ENCODE measurements around the gene BIRC6. TPM values are rescaled to one million over a fixed set of nuclear protein-coding genes. Genes with fewer than 3 reads are reported as not detected.
A peak's percentile ranks its signal among the peaks of the same experiment; 100 is the strongest.

Gene BIRC6
- total RNA-seq, 1 donor from 2014 or later: 59.4 TPM

- H3K36me3 ChIP-seq: no peaks in the 10 kb centered on the region
- TF ChIP-seq CTCF (IDR thresholded peaks at IDR 0.05): no peak
- H3K4me3 ChIP-seq: no peak overlapping the region
- H3K27ac ChIP-seq: no peak overlapping the region
- no peak for DNase-seq (ENCODE audit: low spot score in 2 of 2)
- intact Hi-C loops (cut with DNase I): loop anchor here (5.0 kb wide), 1 partner anchor 67 kb away; the partner anchor contains the start of gene BIRC6
- no peaks in the 10 kb centered on the region for H3K27me3 ChIP-seq
- no peaks in the 10 kb centered on the region for H3K9me3 ChIP-seq
- H3K4me1 ChIP-seq: peaks cover 0 to 54% of the 10 kb centered on the region in 2 donors
Observed at GRCh38 chr2:32424739-32425138, 67.9 kb downstream of the BIRC6 start.

GRCh38 chr2:32425719-32426141 is 68.9 kb downstream of the BIRC6 start:
- Histone ChIP-seq H3K36me3 (no peaks in the 10 kb centered on the region), H3K4me1 (peaks cover 0 to 54% of the 10 kb centered on the region in 2 donors), H3K9me3 (no peaks in the 10 kb centered on the region), H3K27me3 (no peaks in the 10 kb centered on the region), H3K27ac (peak overlapping the region; percentile 80 to 82), H3K4me3 (peak overlapping the region; percentile 21 to 48)
- intact Hi-C loops (cut with DNase I): loop anchor here (5.0 kb wide), 1 partner anchor 68 kb away; the partner anchor contains the start of gene BIRC6
- no peak for DNase-seq (ENCODE audit: low spot score in 2 of 2)
- TF ChIP-seq CTCF (IDR thresholded peaks at IDR 0.05): no peak

- Histone ChIP-seq H3K4me1 (peaks cover 0 to 40% of the 10 kb centered on the region in 2 donors), H3K9me3 (no peaks in the 10 kb centered on the region), H3K4me3 (no peak overlapping the region), H3K27ac (peak overlapping the region; percentile 1 to 12), H3K27me3 (no peaks in the 10 kb centered on the region), H3K36me3 (peaks cover 4 to 14% of the 10 kb centered on the region in 2 donors)
- TF ChIP-seq CTCF (IDR thresholded peaks at IDR 0.05): no peak
- DNase-seq (ENCODE audit: low spot score in 2 of 2): no peak
- intact Hi-C loops (cut with DNase I): loop anchor here (5.0 kb wide), 1 partner anchor 71 kb away; the partner anchor contains the start of gene BIRC6
Observed at GRCh38 chr2:32427672-32428610, 71.1 kb downstream of the BIRC6 start.

- H3K27ac ChIP-seq: no peak overlapping the region
- H3K27me3 ChIP-seq: no peaks in the 10 kb centered on the region
- H3K4me3 ChIP-seq: no peak overlapping the region
- H3K9me3 ChIP-seq: no peaks in the 10 kb centered on the region
- no peak for DNase-seq (ENCODE audit: low spot score in 2 of 2)
- TF ChIP-seq CTCF (IDR thresholded peaks at IDR 0.05): no peak
- H3K4me1 ChIP-seq: peaks cover 0 to 22% of the 10 kb centered on the region in 2 donors
- peaks cover 4 to 14% of the 10 kb centered on the region in 2 donors for H3K36me3 ChIP-seq
- intact Hi-C loops (cut with DNase I): no loop called here
Observed at GRCh38 chr2:32430804-32431203, 74.0 kb downstream of the BIRC6 start.

- Histone ChIP-seq H3K27me3 (no peaks in the 10 kb centered on the region), H3K9me3 (no peaks in the 10 kb centered on the region), H3K36me3 (peaks cover 11 to 34% of the 10 kb centered on the region in 2 donors), H3K4me1 (no peaks in the 10 kb centered on the region), H3K27ac (no peak overlapping the region), H3K4me3 (no peak overlapping the region)
- DNase-seq (ENCODE audit: low spot score in 2 of 2): no peak
- intact Hi-C loops (cut with DNase I): no loop called here
- no peak for TF ChIP-seq CTCF (IDR thresholded peaks at IDR 0.05)
Observed at GRCh38 chr2:32436150-32436549, 79.3 kb downstream of the BIRC6 start.
